GM20000 (cell line): Measurements from ENCODE around the gene SLC66A3.

ENCODE experiments used
- DNase-seq: peaks from one replicate; pipeline ENCODE4 v3.0.0; 2012; ENCODE audit warnings: low spot score
- CTCF ChIP-seq: IDR thresholded peaks from 2 replicates; pipeline ENCODE4 v1.5.1; 2012; ENCODE audit warnings: mild to moderate bottlenecking, control low read depth; ENCODE audit errors: extremely low read depth, missing control alignments

SLC66A3 gene

GRCh38 chr2:11155381-11156035 lies at the start of gene SLC66A3:
Gene SLC66A3, plus strand, starts transcription at chr2:11155467. Its CDS starts 80 bp downstream, at chr2:11155547.
- TF ChIP-seq CTCF = no peak
- DNase-seq = no peak

- no peak for TF ChIP-seq CTCF
- DNase-seq = no peak
Measured at GRCh38 chr2:11109002-11109401, 46.3 kb upstream of the SLC66A3 start.

- TF ChIP-seq CTCF = no peak
- no peak for DNase-seq
Measured at GRCh38 chr2:11112870-11113428, 42.3 kb upstream of the SLC66A3 start.

DNA sequence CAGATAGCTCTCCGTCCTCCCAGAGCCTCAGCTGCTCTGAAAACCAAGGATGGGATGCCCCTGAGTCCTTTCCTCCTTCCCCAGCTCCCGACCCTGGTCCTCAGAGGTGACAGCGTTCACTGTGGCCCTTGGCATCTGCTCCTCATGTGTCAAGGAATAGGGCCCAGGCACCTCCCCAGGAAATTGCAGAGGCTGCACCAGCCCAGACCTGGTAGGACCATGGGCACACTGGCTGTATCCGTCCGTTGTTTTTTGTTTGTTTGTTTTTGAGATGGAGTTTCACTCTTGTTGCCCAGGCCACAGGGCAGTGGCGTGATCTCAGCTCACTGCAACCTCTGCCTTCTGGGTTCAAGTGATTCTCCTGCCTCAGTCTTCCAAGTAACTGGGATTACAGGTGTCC lies 37.5 kb upstream of the SLC66A3 start:
- no peak for DNase-seq
- TF ChIP-seq CTCF = no peak

DNA sequence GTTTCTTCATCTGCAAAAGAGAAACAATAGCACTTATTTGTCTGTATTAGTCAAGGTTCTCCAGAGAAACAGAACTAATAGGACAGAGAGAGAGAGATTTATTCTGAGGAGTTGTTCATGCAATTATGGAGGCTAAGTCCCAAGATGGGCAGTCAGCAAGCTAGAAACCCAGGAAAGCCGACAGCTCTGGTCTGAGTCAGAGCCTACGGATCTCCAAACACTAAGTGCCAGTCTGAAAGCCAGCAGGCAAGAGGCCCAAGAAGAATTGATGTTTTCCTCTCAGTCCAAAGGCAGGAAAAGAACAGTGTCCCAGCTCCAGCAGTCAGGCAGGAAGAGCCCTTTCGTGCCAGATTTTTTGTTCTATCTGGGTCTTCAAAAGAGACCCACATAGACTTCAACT lies 36.5 kb upstream of the SLC66A3 start:
- no peak for TF ChIP-seq CTCF
- no peak for DNase-seq

GRCh38 chr2:11121099-11121822 lies 34.0 kb upstream of the SLC66A3 start:
- no peak for DNase-seq
- TF ChIP-seq CTCF = no peak

- no peak for DNase-seq
- no peak for TF ChIP-seq CTCF
Measured at GRCh38 chr2:11121823-11122155, 33.5 kb upstream of the SLC66A3 start.
